ENCODE measurements around the gene MINDY2. TPM values are rescaled to one million over a fixed set of nuclear protein-coding genes. Genes with fewer than 3 reads are reported as not detected.

The MINDY2 gene
- total RNA-seq, 1 experiment from 2014 or later, result 29.9 TPM

- peaks cover 29% of the 10 kb centered on the region for H3K4me1 Mint-ChIP-seq
- H3K27me3 Mint-ChIP-seq (ENCODE audit: low read depth), result no peaks in the 10 kb centered on the region
- CTCF ChIA-PET, result no interaction called here
- no peaks in the 10 kb centered on the region for H3K9me3 Mint-ChIP-seq
- ATAC-seq (no peak), DNase-seq (ENCODE audit: low spot score) (no peak)
- H3K27ac Mint-ChIP-seq, result peak overlapping the region; percentile 24; the same call in 1 of the 2 replicates
- POLR2A ChIA-PET, result no interaction called here
- no peak overlapping the region for H3K4me3 Mint-ChIP-seq
- H3K36me3 Mint-ChIP-seq, result no peaks in the 10 kb centered on the region; the same call in none of the 2 replicates
- no peak for TF ChIP-seq RELA (CRISPR knock-in tag; IDR thresholded peaks at IDR 0.05; ENCODE audit: borderline replicate concordance)
- no peak for TF ChIP-seq PREB (CRISPR knock-in tag; IDR thresholded peaks at IDR 0.05; ENCODE audit: borderline replicate concordance)
- no peak for TF ChIP-seq NFATC4 (CRISPR knock-in tag; IDR thresholded peaks at IDR 0.05)
- no peak for TF ChIP-seq ZNF512 (CRISPR knock-in tag; IDR thresholded peaks at IDR 0.05; ENCODE audit: borderline replicate concordance)
These were observed 46.6 kb upstream of the MINDY2 start for GRCh38 chr15:58724466-58724865.

GRCh38 chr15:58726867-58727266 is 44.2 kb upstream of the MINDY2 start:
- CTCF ChIA-PET, result interaction anchor here (0.7 to 1.0 kb wide), 4 partner anchors 16 to 514 kb away, joined by 3 to 5 read pairs (median 4); no protein-coding TSS in a partner anchor
- no peak overlapping the region for H3K4me3 Mint-ChIP-seq
- no peak; the same call in 1 of the 2 replicates for ATAC-seq
- DNase-seq (ENCODE audit: low spot score), result no peak
- H3K36me3 Mint-ChIP-seq, result no peaks in the 10 kb centered on the region; the same call in none of the 2 replicates
- POLR2A ChIA-PET, result no interaction called here
- no peak overlapping the region for H3K27ac Mint-ChIP-seq
- TF ChIP-seq RORB (CRISPR knock-in tag; IDR thresholded peaks at IDR 0.05), result no peak
- TF ChIP-seq ZNF121 (CRISPR knock-in tag; IDR thresholded peaks at IDR 0.05), result peak; percentile 53; the same call in 1 of the 2 replicates
- H3K4me1 Mint-ChIP-seq, result peaks cover 29% of the 10 kb centered on the region
- no peaks in the 10 kb centered on the region for H3K9me3 Mint-ChIP-seq
- no peaks in the 10 kb centered on the region for H3K27me3 Mint-ChIP-seq (ENCODE audit: low read depth)

GRCh38 chr15:58731756-58732535 is 39.2 kb upstream of the MINDY2 start:
- CTCF ChIA-PET, result no interaction called here
- peaks cover 48% of the 10 kb centered on the region for H3K4me1 Mint-ChIP-seq
- peak overlapping the region; percentile 69 for H3K27ac Mint-ChIP-seq
- H3K4me3 Mint-ChIP-seq, result no peak overlapping the region
- H3K27me3 Mint-ChIP-seq (ENCODE audit: low read depth), result no peaks in the 10 kb centered on the region
- H3K36me3 Mint-ChIP-seq, result no peaks in the 10 kb centered on the region; the same call in none of the 2 replicates
- DNase-seq (ENCODE audit: low spot score) (no peak), ATAC-seq (no peak)
- TF ChIP-seq PRDM15 (CRISPR knock-in tag; IDR thresholded peaks at IDR 0.05) (no peak), IRF1 (CRISPR knock-in tag; IDR thresholded peaks at IDR 0.05) (no peak), ETV6 (CRISPR knock-in tag; IDR thresholded peaks at IDR 0.05) (no peak)
- H3K9me3 Mint-ChIP-seq, result no peaks in the 10 kb centered on the region
- POLR2A ChIA-PET, result interaction anchor here (0.6 kb wide), 1 partner anchor 11 kb away, joined by 3 read pairs; no protein-coding TSS in a partner anchor

Data from WTC11 (cell line).